T-cell (primary cell): ENCODE data around the gene HOXB7. TPM values are rescaled to one million over a fixed set of nuclear protein-coding genes. Genes with fewer than 3 reads are reported as not detected.
A peak's percentile ranks its signal among the peaks of the same experiment; 100 is the strongest.

Experiments used
- ATAC-seq, 4 experiments: fragments of 200-7000 bp in 3 of 4; fragments of 150-1000 bp in 1 of 4; cut with Tn5 transposase; replicated peaks in 1 of 4; 1 replicate in 3 of 4; 2 replicates in 1 of 4; pipeline ENCODE4 v1.10.0; 2021; ENCODE audit warnings: moderate library complexity in 3 of 4, mild to moderate bottlenecking in 2 of 4, moderate number of reproducible peaks in 1 of 4
- CTCF ChIA-PET, 2 donors: fragments of 300-600 bp; sonication (Branson Sonifier 250); formaldehyde crosslinking; loops; one replicate each; lab custom pipeline; 2022; ENCODE audit warnings: antibody characterized with exemption in 2 of 2; lab: Charles Lee
- POLR2A ChIA-PET, 2 donors: fragments of 300-600 bp; sonication (Branson Sonifier 250); formaldehyde crosslinking; loops; one replicate each; lab custom pipeline; 2022; ENCODE audit warnings: antibody characterized with exemption in 2 of 2; lab: Charles Lee
- DNase-seq, 35 experiments: peaks; one replicate each; pipeline versions ENCODE4 v3.0.0 to v3.0.0-alpha.2; 2013 to 2023
- H3K27ac ChIP-seq: one replicate; pipeline ENCODE4 v1.5.1; 2013; ENCODE audit warnings: low read length
- H3K27me3 ChIP-seq, 2 experiments: replicated peaks in 1 of 2; 1 replicate in 1 of 2; 2 replicates in 1 of 2; pipeline versions ENCODE4 v1.6.1 to v1.7.0; 2013; ENCODE audit warnings: low read length in 1 of 2, mixed read lengths in 1 of 2; ENCODE audit not compliant: control insufficient read depth in 2 of 2, insufficient read depth in 2 of 2; ENCODE audit errors: extremely low read depth in 1 of 2
- H3K36me3 ChIP-seq, 2 donors: 1 replicate in 1 of 2; 2 replicates in 1 of 2; pipeline versions ENCODE4 v1.6.1 to v1.7.0; 2013; ENCODE audit warnings: low read length in 1 of 2; ENCODE audit not compliant: control insufficient read depth in 2 of 2, insufficient read depth in 1 of 2; ENCODE audit errors: extremely low read depth in 1 of 2
- H3K4me1 ChIP-seq, 2 experiments: 1 replicate in 1 of 2; 2 replicates in 1 of 2; pipeline versions ENCODE4 v1.6.1 to v1.7.0; 2013; ENCODE audit warnings: low read length in 2 of 2, mixed read lengths in 1 of 2; ENCODE audit not compliant: insufficient read depth in 2 of 2, control insufficient read depth in 1 of 2; ENCODE audit errors: extremely low read depth in 1 of 2
- H3K4me3 ChIP-seq, 2 donors: 1 replicate in 1 of 2; 2 replicates in 1 of 2; pipeline versions ENCODE4 v1.5.1 to v1.7.0; 2013; ENCODE audit warnings: mild to moderate bottlenecking in 2 of 2, low read length in 1 of 2, moderate library complexity in 1 of 2; ENCODE audit not compliant: control insufficient read depth in 1 of 2; ENCODE audit errors: extremely low read depth in 1 of 2
- H3K9me3 ChIP-seq: 2 replicates; pipeline ENCODE4 v1.7.0; 2013
- H3K27ac Mint-ChIP-seq, 2 donors: one replicate each; pipeline ENCODE4 v1.8.0; 2020 to 2021; ENCODE audit warnings: mild to moderate bottlenecking in 2 of 2, mixed read lengths in 2 of 2
- H3K27me3 Mint-ChIP-seq, 2 donors: one replicate each; pipeline ENCODE4 v1.8.0; 2021 to 2022; ENCODE audit warnings: mixed read lengths in 2 of 2
- H3K36me3 Mint-ChIP-seq: one replicate; pipeline ENCODE4 v1.8.0; 2021; ENCODE audit warnings: mixed read lengths
- H3K4me1 Mint-ChIP-seq, 3 donors: one replicate each; pipeline ENCODE4 v1.8.0; 2020 to 2022; ENCODE audit warnings: mixed read lengths in 3 of 3, mild to moderate bottlenecking in 1 of 3
- H3K4me3 Mint-ChIP-seq, 3 donors: one replicate each; pipeline ENCODE4 v1.8.0; 2020 to 2022; ENCODE audit warnings: mild to moderate bottlenecking in 3 of 3, mixed read lengths in 3 of 3, moderate library complexity in 3 of 3
- H3K9me3 Mint-ChIP-seq, 3 donors: one replicate each; pipeline ENCODE4 v1.8.0; 2020 to 2022; ENCODE audit warnings: mixed read lengths in 3 of 3
- WGBS: methylation state at CpG from one replicate; pipeline ENCODE4 v1.1.5; 2013; ENCODE audit warnings: missing lambda C conversion rate; ENCODE audit not compliant: insufficient coverage; 5-methylcytosine and 5-hydroxymethylcytosine counted together
- total RNA-seq, 35 experiments: library from RNA in 6 of 35; stranded (reverse) in 6 of 35; fragments of 120-200 nt in 1 of 35; gene quantifications; one replicate each; pipeline versions ENCODE4 v1.2.1 to v1.2.4 and lab custom pipeline; 2013 to 2026

Gene HOXB7
- total RNA-seq, 5 donors from 2014 or later (not counting 1 experiment from before 2014, with no cell fraction given) = 0.47 to 0.66 (median 0.60) TPM; not detected in 2

DNA sequence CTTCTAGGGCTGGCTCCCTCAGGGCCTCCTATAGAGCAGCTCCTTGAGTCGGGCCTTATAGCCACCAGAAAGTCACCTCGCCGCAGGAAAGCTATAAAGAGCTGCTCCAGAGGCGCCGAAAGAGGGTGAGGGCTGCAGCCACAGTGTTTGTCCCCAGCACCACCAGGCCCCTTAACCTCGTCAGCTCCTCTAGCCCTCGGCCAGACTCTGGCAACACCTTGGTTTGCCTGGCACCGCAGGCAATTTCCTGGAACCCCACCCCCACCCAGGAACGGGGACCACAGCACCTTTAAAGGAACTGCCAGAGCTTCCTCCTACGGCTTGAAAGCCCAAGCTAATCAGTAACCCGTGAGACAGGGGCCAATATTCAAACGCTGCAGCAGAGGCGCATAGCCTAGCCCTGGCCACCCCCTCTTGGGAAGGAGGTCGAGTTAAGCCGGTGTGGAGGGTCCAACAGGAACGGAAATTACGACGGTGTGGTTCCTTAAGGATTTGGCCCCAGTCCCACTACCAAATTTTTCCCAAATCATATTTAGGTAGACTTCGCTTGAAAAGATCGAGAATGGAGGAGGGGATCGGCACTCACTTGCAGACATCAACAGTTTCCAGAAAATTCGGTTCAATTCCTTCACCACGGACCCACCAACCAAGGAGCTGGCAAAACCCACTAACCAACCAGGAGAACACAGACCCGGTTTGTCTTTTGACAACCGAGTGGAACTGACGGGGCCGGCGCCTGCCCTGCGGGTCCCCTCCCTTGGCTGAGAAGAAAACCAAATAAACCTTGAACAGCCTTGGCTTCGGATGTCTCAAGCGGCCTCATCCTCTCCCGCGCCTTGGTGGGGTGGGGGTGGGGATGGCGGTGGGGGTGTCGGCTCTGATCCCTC, 9.0 kb downstream of the HOXB7 start:
- peaks cover 24 to 96% of the 10 kb centered on the region in 2 experiments for H3K27me3 ChIP-seq
- WGBS = 40% methylated on average over 17 of the region's 35 CpGs
- peaks cover 8 to 52% of the 10 kb centered on the region in 2 experiments for H3K4me1 ChIP-seq
- Mint-ChIP-seq H3K4me1 (peaks cover 26 to 43% (median 31%) of the 10 kb centered on the region in 3 donors), H3K4me3 (no peak overlapping the region), H3K27ac (no peak overlapping the region), H3K36me3 (no peaks in the 10 kb centered on the region), H3K9me3 (no peaks in the 10 kb centered on the region), H3K27me3 (peaks cover 88 to 95% of the 10 kb centered on the region in 2 donors)
- H3K9me3 ChIP-seq = no peaks in the 10 kb centered on the region
- CTCF ChIA-PET = interaction anchor here (0.5 to 1.4 kb wide), 10 partner anchors 8 to 396 kb away, joined by 3 to 9 read pairs (median 4); partner anchors contain the start of genes HOXB3 (in 1 of the 2), HOXB8 (in 1 of the 2) and HOXB9 (in 1 of the 2)
- no peak overlapping the region for H3K27ac ChIP-seq
- ATAC-seq = peak in 1 of 4 experiments; percentile 1
- no peaks in the 10 kb centered on the region for H3K36me3 ChIP-seq
- POLR2A ChIA-PET = interaction anchor here (0.6 to 0.7 kb wide), 3 partner anchors 21 to 409 kb away, joined by 3 to 4 read pairs (median 3); no protein-coding TSS in a partner anchor
- H3K4me3 ChIP-seq = peak overlapping the region in 1 of 2 donors; percentile 1
- DNase-seq = no peak

- peaks cover 89 to 96% of the 10 kb centered on the region in 2 donors for H3K27me3 Mint-ChIP-seq
- WGBS = no CpG with 5 or more reads among the region's 4 CpGs
- no peak overlapping the region for H3K4me3 ChIP-seq
- H3K9me3 Mint-ChIP-seq = no peaks in the 10 kb centered on the region
- no peaks in the 10 kb centered on the region for H3K36me3 ChIP-seq
- H3K4me1 ChIP-seq = peaks cover 8 to 58% of the 10 kb centered on the region in 2 experiments
- CTCF ChIA-PET = interaction anchor here (0.6 to 1.4 kb wide), 8 partner anchors 9 to 397 kb away, joined by 3 to 9 read pairs (median 4); partner anchors contain the start of genes HOXB3 (in 1 of the 2) and HOXB8 (in 1 of the 2)
- H3K27ac ChIP-seq = no peak overlapping the region
- peak overlapping the region in 1 of 2 donors; percentile 36 for H3K27ac Mint-ChIP-seq
- H3K9me3 ChIP-seq = no peaks in the 10 kb centered on the region
- ATAC-seq (no peak), DNase-seq (no peak)
- H3K4me1 Mint-ChIP-seq = peaks cover 32 to 49% (median 37%) of the 10 kb centered on the region in 3 donors
- H3K36me3 Mint-ChIP-seq = no peaks in the 10 kb centered on the region
- peaks cover 19 to 96% of the 10 kb centered on the region in 2 experiments for H3K27me3 ChIP-seq
- POLR2A ChIA-PET = interaction anchor here (0.6 to 0.7 kb wide), 3 partner anchors 22 to 408 kb away, joined by 3 to 4 read pairs (median 3); no protein-coding TSS in a partner anchor
- no peak overlapping the region for H3K4me3 Mint-ChIP-seq
Measured at GRCh38 chr17:48601207-48601538, 9.6 kb downstream of the HOXB7 start.

DNA sequence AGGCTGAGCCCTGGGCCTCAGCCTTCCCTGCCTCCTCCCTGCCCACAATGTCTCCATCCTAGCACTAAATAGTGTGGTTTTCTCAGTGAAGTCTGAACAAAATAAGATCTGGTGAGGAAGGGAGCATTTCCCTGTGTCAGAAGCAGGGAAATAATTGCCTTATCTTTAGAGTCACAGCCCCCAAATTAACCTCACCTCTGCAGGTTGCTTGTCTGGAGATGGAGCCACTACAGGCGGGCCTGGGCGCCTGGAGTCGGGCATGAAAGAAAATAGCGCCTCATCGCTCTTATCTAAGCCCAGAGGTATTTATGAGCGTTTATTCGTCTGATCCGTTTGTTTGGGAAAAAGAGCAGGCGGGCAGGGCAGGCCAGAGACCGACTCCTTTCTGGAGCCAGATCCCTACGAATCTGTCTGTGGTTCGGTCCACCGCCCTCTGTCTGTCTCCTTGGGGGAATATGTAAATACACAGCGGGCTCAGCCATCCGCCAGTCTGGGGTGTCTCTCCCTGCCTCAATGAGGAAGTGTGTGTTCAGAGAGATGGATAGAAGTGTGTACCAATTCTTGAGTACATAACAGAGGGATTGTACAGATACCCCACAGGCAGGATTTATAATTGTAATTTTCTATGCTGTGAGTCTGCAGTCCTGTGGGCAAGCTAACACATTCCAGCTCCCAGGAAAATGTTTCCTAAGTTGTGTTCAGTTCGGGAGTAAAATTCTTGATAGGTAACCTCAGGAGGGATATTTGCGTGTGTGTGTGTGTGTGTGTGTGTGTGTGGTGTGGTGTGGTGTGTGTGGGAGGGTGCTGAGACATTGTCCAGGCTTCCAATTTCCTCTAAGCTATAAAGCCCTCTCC, 10.3 kb downstream of the HOXB7 start:
- H3K4me1 ChIP-seq = peaks cover 8 to 63% of the 10 kb centered on the region in 2 experiments
- peaks cover 15 to 97% of the 10 kb centered on the region in 2 experiments for H3K27me3 ChIP-seq
- POLR2A ChIA-PET = interaction anchor here (0.6 kb wide), 2 partner anchors 22 to 408 kb away, joined by 3 to 4 read pairs; no protein-coding TSS in a partner anchor
- peak overlapping the region in 1 of 2 donors; percentile 43 for H3K27ac Mint-ChIP-seq
- H3K9me3 Mint-ChIP-seq = no peaks in the 10 kb centered on the region
- no peak overlapping the region for H3K4me3 ChIP-seq
- H3K27ac ChIP-seq = no peak overlapping the region
- H3K27me3 Mint-ChIP-seq = peaks cover 91 to 96% of the 10 kb centered on the region in 2 donors
- ATAC-seq (no peak), DNase-seq (no peak)
- H3K9me3 ChIP-seq = no peaks in the 10 kb centered on the region
- no peaks in the 10 kb centered on the region for H3K36me3 Mint-ChIP-seq
- CTCF ChIA-PET = interaction anchor here (0.6 to 1.3 kb wide), 5 partner anchors 8 to 249 kb away, joined by 3 to 9 read pairs (median 6); no protein-coding TSS in a partner anchor
- no peak overlapping the region for H3K4me3 Mint-ChIP-seq
- peaks cover 35 to 50% (median 38%) of the 10 kb centered on the region in 3 donors for H3K4me1 Mint-ChIP-seq
- WGBS = over 99% methylated on average over 12 of the region's 17 CpGs
- H3K36me3 ChIP-seq = no peaks in the 10 kb centered on the region

- POLR2A ChIA-PET = no interaction called here
- H3K4me1 Mint-ChIP-seq = peaks cover 35 to 49% (median 37%) of the 10 kb centered on the region in 3 donors
Measured at GRCh38 chr17:48599354-48599753, 11.5 kb downstream of the HOXB7 start.

GRCh38 chr17:48598736-48599135, 12.1 kb downstream of the HOXB7 start:
- DNase-seq (no peak), ATAC-seq (no peak)
- Histone ChIP-seq H3K4me1 (peaks cover 8 to 56% of the 10 kb centered on the region in 2 experiments), H3K9me3 (no peaks in the 10 kb centered on the region), H3K4me3 (no peak overlapping the region), H3K36me3 (no peaks in the 10 kb centered on the region), H3K27ac (no peak overlapping the region), H3K27me3 (peaks cover 12 to 96% of the 10 kb centered on the region in 2 experiments)
- H3K27ac Mint-ChIP-seq = no peak overlapping the region
- H3K4me1 Mint-ChIP-seq = peaks cover 35 to 53% (median 38%) of the 10 kb centered on the region in 3 donors
- WGBS = 67% methylated on average over 1 of the region's 7 CpGs
- ChIA-PET CTCF (interaction anchor here in 1 of 2 donors (0.9 kb wide), 1 partner anchor 14 kb away, joined by 4 read pairs; no protein-coding TSS in a partner anchor), POLR2A (no interaction called here)
- peaks cover 90 to 96% of the 10 kb centered on the region in 2 donors for H3K27me3 Mint-ChIP-seq
- peak overlapping the region; percentile 10 to 81 (median 74) for H3K4me3 Mint-ChIP-seq
- H3K9me3 Mint-ChIP-seq = no peaks in the 10 kb centered on the region
- H3K36me3 Mint-ChIP-seq = no peaks in the 10 kb centered on the region

More at GRCh38 chr17:48599354-48599753, 11.5 kb downstream of the HOXB7 start:
- H3K27ac ChIP-seq = no peak overlapping the region
- Mint-ChIP-seq H3K36me3 (no peaks in the 10 kb centered on the region), H3K9me3 (no peaks in the 10 kb centered on the region), H3K27ac (no peak overlapping the region), H3K27me3 (peaks cover 90 to 96% of the 10 kb centered on the region in 2 donors), H3K4me3 (no peak overlapping the region)
- H3K4me3 ChIP-seq = no peak overlapping the region
- no peaks in the 10 kb centered on the region for H3K9me3 ChIP-seq
- CTCF ChIA-PET = no interaction called here
- ATAC-seq (no peak), DNase-seq (no peak)
- no CpG with 5 or more reads among the region's 5 CpGs for WGBS
- peaks cover 8 to 57% of the 10 kb centered on the region in 2 experiments for H3K4me1 ChIP-seq
- no peaks in the 10 kb centered on the region for H3K36me3 ChIP-seq
- peaks cover 15 to 97% of the 10 kb centered on the region in 2 experiments for H3K27me3 ChIP-seq
